Esophagus (tissue), 2 donors: ENCODE results near the gene SORCS2. TPM values are rescaled to one million over a fixed set of nuclear protein-coding genes. Genes with fewer than 3 reads are reported as not detected.

Experiments
- H3K27ac ChIP-seq, 2 donors: one replicate each; pipeline ENCODE4 v1.5.1; 2013; ENCODE audit warnings: low read depth in 2 of 2, mild to moderate bottlenecking in 2 of 2, inconsistent platforms in 1 of 2, low read length in 1 of 2, moderate library complexity in 1 of 2
- H3K27me3 ChIP-seq, 2 donors: one replicate each; pipeline ENCODE4 v1.6.1; 2013; ENCODE audit warnings: low read length in 2 of 2, control low read depth in 1 of 2, mild to moderate bottlenecking in 1 of 2; ENCODE audit not compliant: insufficient read depth in 2 of 2, control insufficient read depth in 1 of 2
- H3K36me3 ChIP-seq, 2 donors: one replicate each; pipeline ENCODE4 v1.6.1; 2013; ENCODE audit warnings: low read length in 1 of 2; ENCODE audit not compliant: control insufficient read depth in 2 of 2, insufficient read depth in 2 of 2
- H3K4me1 ChIP-seq, 2 donors: one replicate each; pipeline ENCODE4 v1.6.1; 2013; ENCODE audit warnings: low read length in 1 of 2; ENCODE audit not compliant: control insufficient read depth in 2 of 2, insufficient read depth in 2 of 2
- H3K4me3 ChIP-seq, 2 donors: one replicate each; pipeline ENCODE4 v1.5.1; 2013; ENCODE audit warnings: low read length in 2 of 2, mild to moderate bottlenecking in 2 of 2, low read depth in 1 of 2, moderate library complexity in 1 of 2
- H3K9me3 ChIP-seq, 2 donors: one replicate each; pipeline ENCODE4 v1.6.1; 2013; ENCODE audit warnings: mild to moderate bottlenecking in 2 of 2, low read depth in 1 of 2, low read length in 1 of 2, moderate library complexity in 1 of 2; ENCODE audit not compliant: control insufficient read depth in 2 of 2, insufficient read depth in 1 of 2
- WGBS, 2 donors: extraction: QIAGEN DNeasy Blood & Tissue Kit; methylation state at CpG; one replicate each; pipeline ENCODE4 v1.1.7; 2013; 5-methylcytosine and 5-hydroxymethylcytosine counted together
- polyA plus RNA-seq, 2 donors: library from polyadenylated mRNA; stranded (reverse); fragments of 200-250 nt; gene quantifications; one replicate each; pipeline ENCODE4 v1.2.3, GENCODE V29; 2013
- donor health status: healthy with polysubstance abuse.
- donor health status: Bipolar disorder and iron deficiency.

The SORCS2 gene
- polyA plus RNA-seq, 2 donors: 1.1 to 1.2 TPM

DNA sequence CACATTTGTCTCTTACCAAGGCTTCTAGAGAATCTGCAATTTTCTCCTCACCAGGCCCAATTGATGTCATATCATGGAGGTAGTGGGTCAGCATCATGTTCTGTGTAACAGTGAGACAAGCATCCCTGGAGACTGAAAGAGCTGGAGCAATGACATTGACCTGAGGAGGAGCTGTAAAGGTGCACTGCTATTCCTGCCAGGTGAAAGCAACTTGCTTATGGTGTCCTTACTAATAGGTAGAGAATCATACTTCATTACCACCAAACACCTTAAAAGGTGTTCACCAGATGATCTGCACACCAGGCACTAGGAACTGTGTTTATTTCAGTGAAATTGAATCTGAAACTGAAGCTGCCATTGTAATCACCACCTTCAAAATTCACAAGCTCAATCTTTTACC lies 558.6 kb downstream of the SORCS2 start:
- H3K27ac ChIP-seq: no peak overlapping the region
- H3K27me3 ChIP-seq: no peaks in the 10 kb centered on the region

GRCh38 chr4:7752649-7753048 lies 560.3 kb downstream of the SORCS2 start:
- no peaks in the 10 kb centered on the region for H3K27me3 ChIP-seq
- no peak overlapping the region for H3K27ac ChIP-seq
- 83 to 84% methylated on average over 6 of the region's 6 CpGs for WGBS, 2 donors
- peaks cover 0 to 7% of the 10 kb centered on the region in 2 donors for H3K4me1 ChIP-seq
- peaks cover 0 to 2% of the 10 kb centered on the region in 2 donors for H3K9me3 ChIP-seq
- no peaks in the 10 kb centered on the region for H3K36me3 ChIP-seq
- H3K4me3 ChIP-seq: no peak overlapping the region

More for the DNA sequence above, 558.6 kb downstream of the SORCS2 start:
- H3K9me3 ChIP-seq: peaks cover 0 to 2% of the 10 kb centered on the region in 2 donors
- H3K36me3 ChIP-seq: no peaks in the 10 kb centered on the region
- peaks cover 0 to 7% of the 10 kb centered on the region in 2 donors for H3K4me1 ChIP-seq
- H3K4me3 ChIP-seq: no peak overlapping the region

DNA sequence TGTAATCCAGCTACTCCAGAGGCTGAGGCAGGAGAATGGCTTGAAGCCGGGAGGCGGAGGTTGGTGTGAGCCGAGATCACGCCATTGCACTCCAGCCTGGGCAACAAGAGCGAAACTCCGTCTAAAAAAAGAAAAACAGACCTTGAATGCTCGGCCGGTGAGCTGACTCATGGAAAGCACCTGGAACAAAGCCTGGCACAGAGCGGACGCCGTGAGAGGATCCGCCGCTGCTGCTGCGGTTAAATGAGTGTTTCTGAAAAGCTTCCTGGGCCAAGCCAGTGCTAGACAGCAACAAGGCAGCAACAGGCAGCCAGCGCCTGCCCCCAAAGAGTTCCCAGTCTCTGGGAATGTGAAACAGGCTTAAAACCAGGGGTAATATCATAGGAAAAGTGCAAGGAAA lies 560.9 kb downstream of the SORCS2 start:
- Histone ChIP-seq H3K27me3 (no peaks in the 10 kb centered on the region), H3K9me3 (peaks cover 0 to 2% of the 10 kb centered on the region in 2 donors), H3K4me3 (no peak overlapping the region), H3K36me3 (no peaks in the 10 kb centered on the region), H3K27ac (no peak overlapping the region), H3K4me1 (peaks cover 0 to 7% of the 10 kb centered on the region in 2 donors)
- 49 to 54% methylated on average over 15 of the region's 15 CpGs for WGBS, 2 donors

DNA sequence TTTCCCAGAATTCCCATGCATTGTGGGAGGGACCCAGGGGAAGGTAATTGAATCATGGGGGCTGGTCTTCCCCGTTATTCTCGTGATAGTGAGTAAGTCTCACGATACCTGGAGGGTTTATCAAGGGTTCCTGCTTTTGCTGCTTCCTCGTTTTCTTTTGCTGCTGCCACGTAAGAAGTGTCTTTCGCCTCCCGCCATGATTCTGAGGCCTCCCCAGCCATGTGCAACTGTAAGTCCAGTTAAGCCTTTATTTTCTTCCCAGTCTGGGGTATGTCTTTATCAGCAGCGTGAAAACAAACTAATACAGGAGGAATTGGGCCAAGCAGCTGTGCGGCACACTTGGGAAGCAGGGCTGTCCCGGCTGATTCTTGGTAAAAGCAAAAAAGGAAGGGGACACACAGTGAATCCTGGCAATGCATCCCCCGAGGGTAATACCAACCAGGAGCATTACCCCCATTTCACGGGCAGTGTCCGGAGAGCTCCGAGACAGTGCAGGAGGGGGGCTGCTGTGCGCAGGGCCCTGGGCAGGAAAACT lies 561.7 kb downstream of the SORCS2 start:
- Histone ChIP-seq H3K4me3 (no peak overlapping the region), H3K4me1 (peaks cover 0 to 7% of the 10 kb centered on the region in 2 donors), H3K9me3 (peaks cover 0 to 2% of the 10 kb centered on the region in 2 donors), H3K27ac (no peak overlapping the region), H3K27me3 (no peaks in the 10 kb centered on the region), H3K36me3 (no peaks in the 10 kb centered on the region)
- WGBS, 2 donors: 77 to 84% methylated on average over 15 of the region's 15 CpGs

GRCh38 chr4:7754565-7755262 lies 562.4 kb downstream of the SORCS2 start:
- no peak overlapping the region for H3K4me3 ChIP-seq
- H3K36me3 ChIP-seq: peaks cover 0 to 2% of the 10 kb centered on the region in 2 donors
- peaks cover 0 to 2% of the 10 kb centered on the region in 2 donors for H3K9me3 ChIP-seq
- no peaks in the 10 kb centered on the region for H3K27me3 ChIP-seq
- H3K4me1 ChIP-seq: peaks cover 0 to 7% of the 10 kb centered on the region in 2 donors
- H3K27ac ChIP-seq: no peak overlapping the region
- WGBS, 2 donors: 90 to 91% methylated on average over 21 of the region's 21 CpGs

DNA sequence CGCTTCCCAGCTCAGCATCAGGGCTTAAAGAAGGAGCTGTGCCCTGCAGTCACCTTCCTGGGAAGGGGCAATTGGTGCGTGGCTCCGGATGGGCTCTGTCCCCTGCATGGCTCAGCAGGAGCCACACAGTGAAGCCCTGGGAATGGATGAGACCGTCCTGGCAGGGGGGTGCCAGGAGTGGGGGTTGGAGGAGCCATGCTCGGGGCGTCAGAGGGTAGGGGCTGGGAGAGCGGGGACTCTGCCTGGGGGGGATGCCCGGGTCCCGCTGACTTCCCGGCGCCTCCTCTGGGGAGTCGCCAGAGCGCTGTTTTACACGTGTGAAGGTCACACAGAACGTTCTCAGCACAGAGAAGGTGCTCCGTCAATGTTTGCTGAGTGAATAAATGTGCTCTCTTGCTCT lies 563.2 kb downstream of the SORCS2 start:
- 82 to 87% methylated on average over 16 of the region's 16 CpGs for WGBS, 2 donors
- H3K27ac ChIP-seq: no peak overlapping the region

DNA sequence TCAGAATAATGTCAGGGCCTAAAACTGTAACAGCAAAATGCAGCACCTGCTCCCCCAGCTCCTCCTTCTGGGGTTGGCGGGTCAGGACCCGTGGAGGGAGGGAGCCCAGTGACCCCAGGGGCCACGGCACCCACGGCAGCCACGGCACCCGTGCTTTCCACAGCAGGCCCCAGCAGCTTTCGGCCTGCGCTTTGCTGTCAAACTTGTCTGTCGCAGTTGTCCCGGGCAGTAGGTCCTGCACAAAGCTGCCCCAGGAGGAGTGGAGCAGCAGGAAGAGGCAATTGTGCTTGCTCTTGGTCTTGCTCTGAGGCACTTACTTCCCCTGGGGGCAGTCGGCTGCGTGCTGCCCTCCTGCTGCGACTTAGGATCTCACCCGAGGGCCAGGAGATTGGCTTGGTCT lies 563.7 kb downstream of the SORCS2 start:
- H3K36me3 ChIP-seq: peaks cover 0 to 2% of the 10 kb centered on the region in 2 donors
- peaks cover 0 to 2% of the 10 kb centered on the region in 2 donors for H3K9me3 ChIP-seq
- H3K4me1 ChIP-seq: peaks cover 0 to 5% of the 10 kb centered on the region in 2 donors
- H3K27ac ChIP-seq: no peak overlapping the region
- WGBS, 2 donors: 92% methylated on average over 14 of the region's 14 CpGs
- no peaks in the 10 kb centered on the region for H3K27me3 ChIP-seq
- H3K4me3 ChIP-seq: no peak overlapping the region

More for the DNA sequence above, 563.2 kb downstream of the SORCS2 start:
- Histone ChIP-seq H3K36me3 (peaks cover 0 to 2% of the 10 kb centered on the region in 2 donors), H3K4me1 (peaks cover 0 to 5% of the 10 kb centered on the region in 2 donors), H3K4me3 (no peak overlapping the region), H3K9me3 (peaks cover 0 to 2% of the 10 kb centered on the region in 2 donors), H3K27me3 (no peaks in the 10 kb centered on the region)

GRCh38 chr4:7756561-7757355 lies 564.4 kb downstream of the SORCS2 start:
- H3K27ac ChIP-seq: no peak overlapping the region
- peaks cover 0 to 5% of the 10 kb centered on the region in 2 donors for H3K4me1 ChIP-seq
- no peaks in the 10 kb centered on the region for H3K27me3 ChIP-seq
- peaks cover 0 to 2% of the 10 kb centered on the region in 2 donors for H3K36me3 ChIP-seq
- H3K4me3 ChIP-seq: no peak overlapping the region
- 84 to 89% methylated on average over 32 of the region's 32 CpGs for WGBS, 2 donors
- H3K9me3 ChIP-seq: peaks cover 0 to 2% of the 10 kb centered on the region in 2 donors

DNA sequence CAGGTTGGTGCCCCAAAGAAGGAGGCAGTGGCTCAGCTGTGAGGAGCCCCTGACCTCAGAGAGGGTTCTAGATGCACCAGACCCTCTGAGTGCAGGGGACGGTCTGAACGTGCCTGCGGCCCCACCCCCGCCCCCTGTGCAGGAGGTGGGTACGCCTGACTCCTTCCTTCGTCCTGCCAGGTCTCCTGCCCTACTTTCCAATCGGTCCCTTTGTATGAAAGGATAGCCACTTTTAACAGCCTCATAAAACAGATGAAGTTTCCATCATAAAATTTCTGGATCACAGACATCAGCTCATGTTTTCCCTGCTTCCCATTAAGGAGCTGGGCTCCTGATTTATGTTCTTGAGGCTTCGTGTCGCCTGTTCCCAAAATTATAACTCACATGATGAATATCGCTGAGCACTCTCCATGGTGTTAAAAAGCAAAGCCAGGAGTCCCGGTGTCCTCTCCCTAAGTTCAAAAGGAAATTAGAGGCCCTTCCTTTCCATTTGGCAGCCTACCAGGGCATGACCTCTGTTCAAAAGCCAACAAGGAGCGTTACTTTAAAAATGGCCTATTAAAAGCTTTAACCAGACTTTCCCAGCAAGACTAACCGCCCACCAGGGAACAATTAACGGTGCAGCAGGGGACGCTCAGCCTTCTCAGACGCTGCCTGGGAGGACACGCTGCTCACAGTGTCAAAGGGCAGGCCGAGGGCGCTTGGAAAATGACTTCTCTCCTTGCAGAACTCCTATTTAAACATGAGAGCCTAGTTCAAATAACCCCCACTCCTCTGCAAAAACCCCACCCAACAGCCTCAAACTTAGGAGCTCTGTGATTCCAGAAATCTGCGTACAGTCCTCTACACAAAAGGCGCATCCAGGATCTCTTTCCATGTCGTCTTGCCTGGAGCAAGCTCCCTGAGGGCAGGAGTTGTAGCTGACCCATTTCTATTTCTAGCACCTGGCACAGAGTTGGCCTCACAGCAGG lies 565.4 kb downstream of the SORCS2 start:
- 69 to 72% methylated on average over 22 of the region's 22 CpGs for WGBS, 2 donors

More for the DNA sequence above, 565.4 kb downstream of the SORCS2 start:
- peaks cover 0 to 2% of the 10 kb centered on the region in 2 donors for H3K36me3 ChIP-seq
- no peaks in the 10 kb centered on the region for H3K27me3 ChIP-seq
- peaks cover 0 to 5% of the 10 kb centered on the region in 2 donors for H3K4me1 ChIP-seq
- H3K4me3 ChIP-seq: no peak overlapping the region
- H3K27ac ChIP-seq: no peak overlapping the region
- H3K9me3 ChIP-seq: no peaks in the 10 kb centered on the region
